Head of caudate nucleus (tissue), 42 donors: ENCODE measurements around the gene BCL2L13.

ENCODE experiments used
- DNase-seq, 42 donors: peaks; one replicate each; pipeline versions ENCODE4 v3.0.0 to v3.0.0-alpha.2; 2020 to 2021; ENCODE audit warnings: mixed read lengths in 7 of 42
- intact Hi-C: fragments of 100-400 bp; cut with DNase I; formaldehyde crosslinking; loops from one replicate; pipeline ENCODE4 v1.15.0; 2022

Gene BCL2L13

DNA sequence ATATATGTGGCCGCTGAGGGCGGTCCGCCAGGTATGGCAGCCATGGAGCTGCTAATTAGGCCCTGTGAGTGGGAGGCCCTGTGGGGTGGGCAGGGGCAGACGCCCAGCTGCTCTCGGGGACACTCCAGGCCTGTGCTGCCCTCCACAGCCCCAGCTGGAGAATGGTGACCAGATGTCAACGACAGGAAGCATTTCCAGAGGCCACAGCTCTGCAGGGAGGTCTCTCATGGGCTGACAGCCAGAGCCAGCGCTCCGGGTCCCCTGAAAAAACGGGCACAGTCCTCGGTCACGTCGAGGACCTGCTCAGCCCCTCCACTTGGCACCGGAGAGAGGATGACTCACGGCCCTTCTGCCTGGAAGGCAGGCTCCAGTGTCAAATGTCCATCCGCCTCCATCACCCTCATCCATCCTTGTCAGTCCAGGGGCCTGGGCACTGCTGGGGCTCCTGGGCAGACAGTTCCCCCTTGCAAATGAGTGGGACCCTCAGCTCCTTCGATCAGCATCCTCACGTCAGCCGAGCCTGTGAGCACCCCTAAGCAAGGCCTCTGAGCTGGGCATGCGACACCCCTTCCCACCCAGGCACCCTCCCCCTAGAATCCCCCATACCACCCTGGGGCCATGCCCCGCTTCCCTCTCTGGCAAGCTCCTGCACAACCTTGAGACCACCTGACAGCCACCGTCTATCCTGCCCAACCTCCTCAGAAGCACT lies 133.8 kb downstream of the BCL2L13 start:
- intact Hi-C loops: no loop called here
- no peak for DNase-seq

DNA sequence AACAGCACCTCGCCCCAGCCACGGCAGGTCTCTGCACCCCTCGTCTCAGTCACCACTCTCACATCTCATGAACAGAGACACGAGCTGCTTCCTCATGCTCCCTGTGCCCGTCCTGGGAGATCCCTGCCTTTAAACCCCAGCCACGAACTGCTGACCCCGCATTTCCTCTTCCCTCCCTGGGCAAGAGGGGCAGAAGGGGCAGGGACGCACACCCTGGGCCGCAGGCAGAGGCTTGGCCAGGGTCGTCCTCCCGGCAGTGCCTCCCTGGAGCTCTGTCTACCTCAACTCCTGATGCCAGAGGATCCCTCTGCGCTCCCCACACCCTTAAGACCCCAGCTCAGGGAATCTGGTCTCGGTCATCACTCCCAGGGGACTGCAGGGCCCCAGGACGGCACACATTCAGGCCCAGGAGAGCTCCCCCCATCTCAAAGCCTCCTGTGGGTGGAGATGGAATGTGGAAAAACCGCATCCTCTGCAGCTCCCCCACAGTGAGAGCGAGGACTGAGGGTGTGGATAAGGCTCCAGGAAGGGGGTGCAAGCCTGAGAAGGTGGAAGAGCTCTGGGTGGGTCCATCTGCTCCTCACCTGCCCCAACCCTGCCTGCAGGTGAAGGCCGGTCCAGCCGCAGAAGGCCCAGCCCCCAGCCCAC lies 134.5 kb downstream of the BCL2L13 start:
- peak in 4 of 42 donors; percentile 29 to 54 (median 44) for DNase-seq
- intact Hi-C loops: no loop called here

DNA sequence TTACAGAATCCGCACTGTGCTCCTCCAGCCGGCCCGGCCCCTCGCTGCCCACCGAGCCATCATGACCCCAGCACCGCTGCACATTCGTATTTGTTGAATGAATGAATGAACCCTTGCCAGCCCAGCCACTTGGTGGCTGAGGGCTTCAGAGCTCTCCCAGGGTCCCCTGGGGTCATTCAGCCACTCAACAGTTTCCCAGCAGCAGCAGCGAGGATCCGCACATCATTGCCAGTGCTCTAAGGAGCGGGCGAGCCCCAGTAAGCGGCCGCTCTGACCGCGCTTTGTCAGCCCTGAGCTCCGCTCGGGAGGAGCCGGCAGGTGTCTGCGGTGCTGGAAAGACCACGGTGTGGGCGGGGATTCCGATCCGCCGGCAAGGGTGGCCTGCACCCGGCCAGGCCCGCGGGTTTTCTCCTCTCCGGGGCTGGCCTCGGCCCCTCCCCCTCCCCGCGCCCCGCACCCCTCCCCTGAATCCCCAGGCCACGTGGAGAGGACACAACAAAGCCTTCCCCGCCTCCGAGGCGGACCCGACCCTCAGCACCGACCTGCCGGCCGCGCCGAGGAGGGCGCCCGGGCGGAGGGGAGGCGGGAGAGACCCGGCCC lies 135.1 kb downstream of the BCL2L13 start:
- DNase-seq: peak in 10 of 42 donors; percentile 25 to 68 (median 47)
- intact Hi-C loops: no loop called here

DNA sequence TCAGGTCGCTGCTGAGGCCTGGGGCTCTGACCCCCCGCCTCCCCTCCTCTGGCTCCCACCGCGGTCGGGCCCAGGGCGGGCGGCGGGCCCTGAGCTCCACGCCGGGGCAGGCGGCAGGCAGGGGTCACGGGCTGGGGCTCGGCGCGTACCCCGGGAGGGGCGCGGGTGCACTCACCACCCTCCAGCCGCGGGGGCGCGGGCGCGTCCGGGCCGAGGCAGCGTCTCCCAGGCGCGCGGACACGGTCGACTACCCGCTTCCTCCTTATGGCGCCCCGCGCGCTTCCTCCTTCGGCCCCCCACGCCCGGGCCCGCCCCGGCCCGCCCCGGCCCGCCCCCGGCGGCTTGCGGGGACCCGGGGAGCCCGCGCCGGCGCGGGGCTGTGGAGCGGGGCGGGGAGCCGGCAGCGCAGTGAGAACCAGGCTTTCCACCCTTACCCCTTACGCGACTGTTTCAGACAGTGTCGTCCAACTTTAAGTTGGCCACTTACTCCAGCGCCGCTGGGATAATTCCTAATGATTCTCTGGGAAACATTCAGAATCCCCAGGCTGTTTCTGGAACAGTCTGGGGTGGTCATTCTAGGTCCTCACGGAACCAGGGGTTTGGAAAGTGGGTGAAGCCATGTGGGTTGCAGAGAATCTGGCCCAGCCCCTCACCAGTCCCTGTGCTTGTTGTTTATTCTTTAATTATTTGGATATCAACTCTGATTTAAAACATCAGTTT lies 135.8 kb downstream of the BCL2L13 start, which contains the start of gene BID:
Gene BID, minus strand, starts transcription at position 264 of the 720 bp plus-strand sequence. CDS start 24,353 bp downstream, outside the sequence.
- intact Hi-C loops: no loop called here
- DNase-seq: peak in 11 of 42 donors; percentile 33 to 64 (median 54)

DNA sequence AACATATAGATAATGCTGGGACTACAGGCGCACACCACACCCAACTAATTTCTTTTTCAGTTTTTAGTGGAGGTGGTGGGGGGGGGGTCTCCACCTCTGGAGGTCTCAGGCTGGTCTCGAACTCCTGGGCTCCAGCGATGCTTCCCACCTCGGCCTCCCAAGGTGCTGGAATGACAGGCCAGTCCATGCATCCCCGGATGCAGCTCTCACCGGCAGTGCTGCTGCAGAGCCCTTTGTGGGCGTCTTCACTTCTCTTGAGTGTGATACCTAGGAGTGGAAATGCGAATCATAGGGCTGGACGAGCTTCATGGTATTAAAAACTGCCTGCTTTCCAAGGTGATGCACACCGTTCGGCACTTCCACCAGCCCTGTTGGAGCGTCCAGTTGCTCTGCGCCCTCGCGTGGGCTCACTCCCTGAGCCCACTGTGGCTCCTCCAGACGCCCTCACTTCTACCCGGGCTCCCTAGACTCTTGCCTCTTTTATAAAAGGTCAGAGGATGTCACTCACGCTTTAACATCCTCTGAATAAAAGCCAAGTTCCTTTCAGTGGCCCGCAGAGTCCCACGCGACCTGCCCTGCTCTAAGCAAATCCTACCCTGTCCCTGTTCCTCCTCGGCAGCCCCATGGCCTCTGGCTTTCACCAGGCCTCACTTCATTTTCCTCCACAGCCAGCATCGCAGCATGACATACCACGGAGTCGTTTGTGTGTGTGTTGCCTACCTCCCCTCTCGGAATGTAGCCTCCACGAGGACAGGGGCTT lies 136.5 kb downstream of the BCL2L13 start:
- DNase-seq: peak in 1 of 42 donors; percentile 30
- intact Hi-C loops: no loop called here

DNA sequence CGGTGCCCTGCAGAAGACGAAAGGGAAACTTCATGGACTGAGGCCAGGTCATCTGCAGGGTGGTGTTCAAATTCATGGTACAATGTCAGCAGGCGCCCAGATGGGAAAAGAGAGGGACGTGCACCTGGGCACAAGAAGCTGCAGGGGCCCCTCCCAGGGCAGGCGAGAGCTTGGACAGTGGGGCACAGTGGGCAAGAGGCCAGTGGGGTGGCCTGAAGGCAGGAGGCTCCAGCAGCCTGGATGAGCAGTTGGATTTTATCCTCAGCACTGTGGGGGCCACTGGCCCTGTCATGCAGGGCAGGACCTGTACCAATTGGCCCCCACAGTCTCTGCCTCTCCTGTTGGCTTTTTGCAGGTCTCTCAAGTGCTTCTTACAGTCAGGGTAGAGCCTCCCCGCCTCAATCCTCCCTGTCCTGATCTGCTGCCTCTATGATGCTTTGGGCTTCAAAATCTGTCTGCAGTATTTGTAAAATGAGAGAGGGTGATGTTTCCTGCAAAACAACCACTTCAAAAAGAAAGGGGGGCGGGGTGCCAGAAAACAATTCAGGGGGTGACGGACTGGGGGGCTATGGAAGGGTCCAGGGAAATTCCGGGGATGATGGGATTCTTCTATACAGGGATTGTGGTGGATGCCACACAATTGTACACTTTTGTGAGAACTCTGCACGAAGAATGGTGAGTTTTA lies 137.4 kb downstream of the BCL2L13 start:
- intact Hi-C loops: no loop called here
- DNase-seq: no peak

DNA sequence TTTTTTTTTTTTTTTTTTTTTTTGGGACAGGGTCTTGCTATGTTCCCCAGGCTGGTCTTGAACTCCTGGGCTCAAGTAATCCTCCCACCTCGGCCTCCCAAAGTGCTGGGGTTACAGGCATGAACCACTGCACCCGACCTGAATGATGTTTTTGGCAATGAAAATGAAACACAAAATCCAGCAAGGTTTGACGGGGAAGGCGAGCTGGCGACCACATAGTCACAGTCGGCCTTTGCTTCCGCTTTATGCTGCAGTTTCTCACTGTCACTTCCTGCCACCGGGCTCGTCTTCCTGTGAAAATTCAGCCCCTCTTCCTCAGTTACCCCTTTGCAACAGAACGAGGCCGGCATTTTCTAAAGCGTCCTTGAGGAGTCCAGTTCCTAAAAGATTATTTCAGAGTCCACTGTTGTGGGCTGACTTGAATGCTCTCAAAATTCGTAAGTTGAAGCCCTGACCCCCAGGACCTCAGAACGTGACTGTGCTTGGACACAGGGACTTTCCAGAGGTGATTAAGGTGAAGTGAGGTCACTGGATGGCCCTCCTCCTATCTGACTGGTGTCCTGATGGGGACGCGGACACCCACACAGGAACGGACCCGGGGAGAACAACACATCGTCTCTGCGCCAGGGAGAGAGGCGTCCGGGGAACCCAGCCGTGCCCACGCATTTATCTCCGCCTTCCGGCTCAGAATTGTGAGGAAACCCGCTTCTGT lies 138.6 kb downstream of the BCL2L13 start:
- intact Hi-C loops: no loop called here
- no peak for DNase-seq

DNA sequence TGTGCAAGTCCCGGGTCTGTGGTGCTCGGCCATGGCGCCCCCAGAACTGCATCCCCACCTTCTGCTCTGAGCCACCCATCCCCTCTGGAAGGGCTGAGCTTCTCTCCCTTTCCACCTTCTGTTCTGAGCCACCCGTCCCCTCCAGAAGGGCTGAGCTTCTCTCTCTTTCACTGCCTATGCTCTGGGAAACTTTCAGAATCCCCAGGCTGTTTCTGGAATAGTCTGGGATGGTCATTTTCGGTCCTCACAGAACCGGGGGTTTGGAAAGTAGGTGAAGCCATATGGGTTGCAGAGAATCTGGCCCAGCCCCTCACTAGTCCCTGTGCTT lies 139.1 kb downstream of the BCL2L13 start:
- DNase-seq: no peak
- intact Hi-C loops: no loop called here

DNA sequence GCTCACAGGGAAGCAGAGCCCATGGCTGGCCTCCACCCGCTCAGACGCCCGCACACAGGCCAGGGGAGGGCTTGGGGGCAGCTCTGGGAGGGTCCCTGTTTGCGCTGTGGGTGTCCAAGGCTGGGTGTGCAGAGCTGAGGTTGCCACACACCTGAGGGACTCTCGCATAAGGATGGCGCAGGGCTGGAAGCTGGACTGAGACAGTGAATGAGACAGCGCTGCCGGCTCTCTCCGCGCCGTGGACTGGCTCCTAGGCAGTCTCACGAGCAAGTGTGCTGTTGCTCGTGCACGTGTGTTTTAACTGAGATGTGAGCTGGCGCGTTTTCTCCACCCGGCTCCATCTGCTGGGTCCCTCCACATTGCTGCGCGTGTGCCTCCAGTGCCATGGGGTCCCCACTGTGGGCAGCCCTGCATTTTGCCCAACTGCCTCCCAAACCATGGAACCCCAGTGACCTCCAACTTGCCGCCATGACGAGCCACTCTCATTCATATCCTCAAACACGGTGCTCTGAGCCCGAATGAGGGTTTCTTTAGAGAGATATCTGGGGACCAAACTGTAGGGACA lies 139.9 kb downstream of the BCL2L13 start:
- DNase-seq: no peak
- intact Hi-C loops: no loop called here

DNA sequence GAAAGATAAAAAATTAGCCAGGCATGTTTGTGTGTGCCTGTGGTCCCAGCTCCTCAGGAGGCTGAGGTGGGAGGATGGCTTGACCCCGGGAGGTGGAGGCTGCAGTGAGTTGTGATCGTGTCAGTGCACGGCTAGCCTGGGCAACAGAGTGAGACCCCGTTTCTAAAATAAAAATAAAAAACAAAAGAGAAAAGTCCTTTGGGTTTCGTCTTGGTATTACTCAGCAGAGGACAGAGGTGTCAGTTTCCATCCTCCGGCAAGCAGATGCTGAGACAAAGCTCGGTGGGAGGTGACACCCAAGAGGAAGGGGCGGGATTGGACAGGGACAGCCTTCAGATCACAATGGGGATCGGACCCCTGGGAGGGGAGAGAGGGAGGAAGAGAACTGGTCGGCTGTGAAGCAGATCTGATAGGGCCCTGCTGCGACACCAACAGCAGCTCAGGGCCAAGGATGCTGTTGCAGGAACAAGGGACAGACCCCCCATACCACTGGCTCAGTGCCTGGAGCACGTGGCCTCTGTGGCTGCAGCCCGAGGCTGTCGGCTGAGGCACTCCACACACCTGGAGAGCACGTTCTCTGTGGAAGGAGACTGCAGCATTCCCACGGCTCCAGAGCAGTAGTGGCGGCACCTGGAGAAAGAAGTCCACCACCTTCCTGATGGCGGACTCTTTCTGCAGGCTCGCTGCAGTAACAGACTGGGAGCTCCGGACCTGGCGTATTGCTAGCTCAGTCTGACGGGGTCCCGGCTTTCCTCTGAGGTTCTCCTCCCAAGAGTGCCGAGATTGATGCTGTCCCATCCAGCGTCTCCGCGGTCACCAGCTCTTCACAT lies 140.9 kb downstream of the BCL2L13 start:
- intact Hi-C loops: no loop called here

DNA sequence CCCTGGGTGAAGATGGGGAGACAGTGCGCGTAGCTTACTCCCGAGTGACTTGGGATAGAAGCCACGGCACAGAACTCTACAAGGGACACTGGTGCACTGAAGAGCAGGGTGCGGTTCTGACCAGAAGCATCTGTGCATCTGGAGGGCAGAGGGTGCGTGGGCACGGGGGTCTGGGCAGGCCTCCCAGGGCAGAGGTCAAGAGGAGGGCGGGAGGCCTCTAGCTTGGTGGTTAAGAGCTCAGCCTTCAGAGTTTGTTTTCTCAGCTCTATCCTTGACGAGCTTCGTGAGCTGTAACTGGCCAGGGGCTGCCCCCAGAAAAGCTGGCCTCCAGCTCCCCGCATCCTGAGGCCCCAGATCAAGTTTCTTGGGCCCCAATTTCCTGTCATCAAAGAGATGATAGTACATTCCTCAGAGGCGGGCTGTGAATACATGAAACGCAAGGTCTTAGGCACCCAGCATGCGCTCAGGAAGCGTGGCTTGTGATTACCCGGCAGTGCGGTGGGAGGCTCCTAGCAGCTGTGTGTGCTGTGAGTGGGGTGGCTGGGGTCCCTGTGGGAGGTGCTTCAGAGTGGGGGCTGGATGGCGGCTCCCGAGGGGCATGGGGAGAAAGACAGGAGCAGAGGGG lies 141.7 kb downstream of the BCL2L13 start:
- intact Hi-C loops: no loop called here
- DNase-seq: no peak

More for the DNA sequence above, 140.9 kb downstream of the BCL2L13 start:
- DNase-seq: no peak
